ENCODE measurements around the gene PPIL6.

Gene PPIL6

GRCh38 chr6:109428889-109429477 is 11.4 kb downstream of the PPIL6 start:
- TF ChIP-seq RAD21 (IDR thresholded peaks at IDR 0.05; ENCODE audit: low read depth), result no peak
- TF ChIP-seq NFIC (IDR thresholded peaks at IDR 0.05), result no peak
- no peak for TF ChIP-seq TCF12 (IDR thresholded peaks at IDR 0.05; ENCODE audit: low read depth)
- TF ChIP-seq REST (IDR thresholded peaks at IDR 0.05; ENCODE audit: low read depth), result no peak

GRCh38 chr6:109424946-109425345 is 15.5 kb downstream of the PPIL6 start:
- TF ChIP-seq YY1 (IDR thresholded peaks at IDR 0.05; ENCODE audit: low read depth), result no peak
- TF ChIP-seq CREB1 (IDR thresholded peaks at IDR 0.05; ENCODE audit: low read depth), result no peak
- TF ChIP-seq REST (IDR thresholded peaks at IDR 0.05; ENCODE audit: low read depth), result no peak
- TF ChIP-seq EP300 (IDR thresholded peaks at IDR 0.05; ENCODE audit: borderline replicate concordance), result no peak
- no peak for TF ChIP-seq RAD21 (IDR thresholded peaks at IDR 0.05; ENCODE audit: low read depth)
- TF ChIP-seq TEAD4 (IDR thresholded peaks at IDR 0.05), result no peak
- no peak for TF ChIP-seq MAX (IDR thresholded peaks at IDR 0.05)
- no peak for TF ChIP-seq FOXM1 (IDR thresholded peaks at IDR 0.05; ENCODE audit: borderline replicate concordance, low read depth)
- no peak for TF ChIP-seq NFIC (IDR thresholded peaks at IDR 0.05)
- TF ChIP-seq TAF1 (IDR thresholded peaks at IDR 0.05; ENCODE audit: low read depth), result no peak
- TF ChIP-seq USF1 (IDR thresholded peaks at IDR 0.05), result no peak

- no peak for TF ChIP-seq MAX (IDR thresholded peaks at IDR 0.05)
- no peak for TF ChIP-seq TEAD4 (IDR thresholded peaks at IDR 0.05)
- TF ChIP-seq TCF12 (IDR thresholded peaks at IDR 0.05; ENCODE audit: low read depth), result no peak
- TF ChIP-seq FOXM1 (IDR thresholded peaks at IDR 0.05; ENCODE audit: borderline replicate concordance, low read depth), result no peak
- no peak for TF ChIP-seq USF1 (IDR thresholded peaks at IDR 0.05)
- TF ChIP-seq CREB1 (IDR thresholded peaks at IDR 0.05; ENCODE audit: low read depth), result no peak
- TF ChIP-seq YY1 (IDR thresholded peaks at IDR 0.05; ENCODE audit: low read depth), result no peak
- TF ChIP-seq CEBPB (IDR thresholded peaks at IDR 0.05), result no peak
- TF ChIP-seq EP300 (IDR thresholded peaks at IDR 0.05; ENCODE audit: borderline replicate concordance), result no peak
- no peak for TF ChIP-seq ZBTB7A (IDR thresholded peaks at IDR 0.05; ENCODE audit: low read depth)
- no peak for TF ChIP-seq RAD21 (IDR thresholded peaks at IDR 0.05; ENCODE audit: low read depth)
- no peak for TF ChIP-seq TAF1 (IDR thresholded peaks at IDR 0.05; ENCODE audit: low read depth)
- no peak for TF ChIP-seq REST (IDR thresholded peaks at IDR 0.05; ENCODE audit: low read depth)
- TF ChIP-seq EGR1 (IDR thresholded peaks at IDR 0.05), result no peak
- no peak for TF ChIP-seq NFIC (IDR thresholded peaks at IDR 0.05)
Observed at GRCh38 chr6:109421184-109421583, 19.2 kb downstream of the PPIL6 start.

- TF ChIP-seq RAD21 (IDR thresholded peaks at IDR 0.05; ENCODE audit: low read depth), result no peak
- no peak for TF ChIP-seq CEBPB (IDR thresholded peaks at IDR 0.05)
- TF ChIP-seq FOXM1 (IDR thresholded peaks at IDR 0.05; ENCODE audit: borderline replicate concordance, low read depth), result no peak
- no peak for TF ChIP-seq REST (IDR thresholded peaks at IDR 0.05; ENCODE audit: low read depth)
- TF ChIP-seq YY1 (IDR thresholded peaks at IDR 0.05; ENCODE audit: low read depth), result no peak
- no peak for TF ChIP-seq MAX (IDR thresholded peaks at IDR 0.05)
- TF ChIP-seq EP300 (IDR thresholded peaks at IDR 0.05; ENCODE audit: borderline replicate concordance), result no peak
- TF ChIP-seq CREB1 (IDR thresholded peaks at IDR 0.05; ENCODE audit: low read depth), result no peak
- TF ChIP-seq USF1 (IDR thresholded peaks at IDR 0.05), result no peak
- TF ChIP-seq TAF1 (IDR thresholded peaks at IDR 0.05; ENCODE audit: low read depth), result no peak
- no peak for TF ChIP-seq EGR1 (IDR thresholded peaks at IDR 0.05)
- TF ChIP-seq TEAD4 (IDR thresholded peaks at IDR 0.05), result no peak
- no peak for TF ChIP-seq TCF12 (IDR thresholded peaks at IDR 0.05; ENCODE audit: low read depth)
- no peak for TF ChIP-seq ZBTB7A (IDR thresholded peaks at IDR 0.05; ENCODE audit: low read depth)
- no peak for TF ChIP-seq NFIC (IDR thresholded peaks at IDR 0.05)
Observed at GRCh38 chr6:109420751-109421150, 19.7 kb downstream of the PPIL6 start.

Measured in Ishikawa (cell line).